GM18870 (cell line): Measurements from ENCODE around the gene AFG1L.
A peak's percentile ranks its signal among the peaks of the same experiment; 100 is the strongest.
"Not testable (repeated sequence)": the region's sequence is repeated elsewhere in the genome, so short reads cannot be mapped to it uniquely, and the experiment has no call there.

Experiments used
- ATAC-seq: cut with Tn5 transposase; IDR thresholded peaks from one replicate; pipeline ENCODE4 v1.9.1; 2021; ENCODE audit warnings: moderate library complexity; ENCODE audit not compliant: unreplicated experiment

Gene AFG1L

GRCh38 chr6:108287373-108287772 lies 7.5 kb upstream of the AFG1L start:
- no peak for ATAC-seq

- no peak for ATAC-seq
Observed at GRCh38 chr6:108288742-108289141, 6.1 kb upstream of the AFG1L start.

GRCh38 chr6:108291091-108291490 lies 3.8 kb upstream of the AFG1L start:
- ATAC-seq, result no peak

GRCh38 chr6:108292561-108292960 lies 2.3 kb upstream of the AFG1L start:
- ATAC-seq, result not testable (repeated sequence)

GRCh38 chr6:108293527-108294296 lies 1.1 kb upstream of the AFG1L start:
- ATAC-seq, result no peak

- ATAC-seq, result peak; percentile 25
Observed at GRCh38 chr6:108294297-108294726, 542 bp upstream of the AFG1L start.

GRCh38 chr6:108295676-108296075 lies 822 bp downstream of the AFG1L start:
- no peak for ATAC-seq

- ATAC-seq, result no peak
Observed at GRCh38 chr6:108302386-108302785, 7.5 kb downstream of the AFG1L start.

GRCh38 chr6:108304646-108305045 lies 9.8 kb downstream of the AFG1L start:
- ATAC-seq, result no peak

- not testable (repeated sequence) for ATAC-seq
Observed at GRCh38 chr6:108308641-108309040, 13.8 kb downstream of the AFG1L start.

- ATAC-seq, result no peak
Observed at GRCh38 chr6:108309844-108310243, 15.0 kb downstream of the AFG1L start.

- ATAC-seq, result no peak
Observed at GRCh38 chr6:108312605-108313004, 17.8 kb downstream of the AFG1L start.

GRCh38 chr6:108321253-108321747 lies 26.4 kb downstream of the AFG1L start:
- no peak for ATAC-seq

- no peak for ATAC-seq
Observed at GRCh38 chr6:108322728-108323127, 27.9 kb downstream of the AFG1L start.

GRCh38 chr6:108323710-108324466 lies 29.0 kb downstream of the AFG1L start:
- ATAC-seq, result no peak

- ATAC-seq, result not testable (repeated sequence)
Observed at GRCh38 chr6:108330221-108330785, 35.4 kb downstream of the AFG1L start.

- ATAC-seq, result no peak
Observed at GRCh38 chr6:108330806-108331205, 36.0 kb downstream of the AFG1L start.

- no peak for ATAC-seq
Observed at GRCh38 chr6:108331982-108332381, 37.1 kb downstream of the AFG1L start.

GRCh38 chr6:108336971-108337370 lies 42.1 kb downstream of the AFG1L start:
- ATAC-seq, result no peak

GRCh38 chr6:108337721-108338120 lies 42.9 kb downstream of the AFG1L start:
- no peak for ATAC-seq

- no peak for ATAC-seq
Observed at GRCh38 chr6:108341372-108341771, 46.5 kb downstream of the AFG1L start.

GRCh38 chr6:108343894-108344293 lies 49.0 kb downstream of the AFG1L start:
- no peak for ATAC-seq
